Neural progenitor cell (in vitro differentiated cells): ENCODE measurements around the gene SLC5A10. TPM values are rescaled to one million over a fixed set of nuclear protein-coding genes. Genes with fewer than 3 reads are reported as not detected.

Experiments used
- DNase-seq: peaks from one replicate; pipeline ENCODE4 v3.0.0-alpha.2; 2016; ENCODE audit warnings: low spot score
- H2AFZ ChIP-seq: fragments of 200-600 bp; sonication (generic); replicated peaks from 2 replicates; pipeline ENCODE4 v1.6.1; 2016; ENCODE audit warnings: antibody characterized with exemption
- H3F3A ChIP-seq: fragments of 200-600 bp; sonication (generic); 2 replicates; pipeline ENCODE4 v1.6.1; 2016; ENCODE audit warnings: antibody characterized with exemption, low read depth
- H3K27ac ChIP-seq: fragments of 200-600 bp; sonication (generic); 2 replicates; pipeline ENCODE4 v1.5.1; 2016; ENCODE audit warnings: mild to moderate bottlenecking
- H3K27me3 ChIP-seq: fragments of 200-600 bp; sonication (generic); 2 replicates; pipeline ENCODE4 v1.6.1; 2016; ENCODE audit warnings: mild to moderate bottlenecking, moderate library complexity
- H3K36me3 ChIP-seq: fragments of 200-600 bp; sonication (generic); 2 replicates; pipeline ENCODE4 v1.5.1; 2016
- H3K4me1 ChIP-seq: fragments of 200-600 bp; sonication (generic); 2 replicates; pipeline ENCODE4 v1.6.1; 2016; ENCODE audit warnings: mixed run types
- H3K4me2 ChIP-seq: fragments of 200-600 bp; sonication (generic); 2 replicates; pipeline ENCODE4 v1.6.1; 2016
- H3K4me3 ChIP-seq: fragments of 200-600 bp; sonication (generic); 2 replicates; pipeline ENCODE4 v1.5.1; 2016
- H3K79me2 ChIP-seq: fragments of 200-600 bp; sonication (generic); 2 replicates; pipeline ENCODE4 v1.6.1; 2016; ENCODE audit warnings: low read depth
- H3K9ac ChIP-seq: fragments of 200-600 bp; sonication (generic); 2 replicates; pipeline ENCODE4 v1.6.1; 2016
- H3K9me3 ChIP-seq: fragments of 200-600 bp; sonication (generic); 2 replicates; pipeline ENCODE4 v1.5.1; 2016; ENCODE audit warnings: low read depth
- H4K20me1 ChIP-seq: fragments of 200-600 bp; sonication (generic); 2 replicates; pipeline ENCODE4 v1.6.1; 2016; ENCODE audit warnings: low read depth
- H3K27ac Mint-ChIP-seq: 3 replicates; pipeline ENCODE4 v1.8.0; 2021; ENCODE audit warnings: mixed read lengths
- H3K27me3 Mint-ChIP-seq: 2 replicates; pipeline ENCODE4 v1.8.0; 2022; ENCODE audit warnings: low read depth, mild to moderate bottlenecking, inconsistent platforms, moderate library complexity, mixed read lengths; ENCODE audit not compliant: insufficient read depth
- H3K36me3 Mint-ChIP-seq: 3 replicates; pipeline ENCODE4 v1.8.0; 2021; ENCODE audit warnings: mixed read lengths
- H3K4me1 Mint-ChIP-seq: 3 replicates; pipeline ENCODE4 v1.8.0; 2021; ENCODE audit warnings: mixed read lengths
- H3K4me3 Mint-ChIP-seq: 3 replicates; pipeline ENCODE4 v1.8.0; 2021; ENCODE audit warnings: mild to moderate bottlenecking, moderate library complexity, mixed read lengths
- H3K9me3 Mint-ChIP-seq: 3 replicates; pipeline ENCODE4 v1.8.0; 2020; ENCODE audit warnings: mixed read lengths
- EZH2 ChIP-seq: fragments of 200-600 bp; sonication (generic); IDR thresholded peaks from 2 replicates; pipeline ENCODE4 v1.6.1; 2017; ENCODE audit warnings: antibody characterized with exemption, mild to moderate bottlenecking, moderate library complexity
- EZH2phosphoT487 ChIP-seq: fragments of 200-600 bp; sonication (generic); IDR thresholded peaks from 2 replicates; pipeline ENCODE4 v1.6.1; 2017; ENCODE audit warnings: antibody characterized with exemption
- total RNA-seq: library from RNA; depleted of rRNA; stranded (reverse); fragments of >200 nt; gene quantifications from 2 replicates; pipeline ENCODE4 v1.2.3, GENCODE V29; 2015; ENCODE audit warnings: low replicate concordance
- TF ChIP-seq, protein P1 (sequence below): fragments of 200-600 bp; sonication (generic); IDR thresholded peaks from 2 replicates; pipeline ENCODE4 v1.5.1; 2017; ENCODE audit warnings: antibody characterized with exemption, mild to moderate bottlenecking

Gene SLC5A10
- total RNA-seq, 1 donor from 2014 or later: not detected

DNA sequence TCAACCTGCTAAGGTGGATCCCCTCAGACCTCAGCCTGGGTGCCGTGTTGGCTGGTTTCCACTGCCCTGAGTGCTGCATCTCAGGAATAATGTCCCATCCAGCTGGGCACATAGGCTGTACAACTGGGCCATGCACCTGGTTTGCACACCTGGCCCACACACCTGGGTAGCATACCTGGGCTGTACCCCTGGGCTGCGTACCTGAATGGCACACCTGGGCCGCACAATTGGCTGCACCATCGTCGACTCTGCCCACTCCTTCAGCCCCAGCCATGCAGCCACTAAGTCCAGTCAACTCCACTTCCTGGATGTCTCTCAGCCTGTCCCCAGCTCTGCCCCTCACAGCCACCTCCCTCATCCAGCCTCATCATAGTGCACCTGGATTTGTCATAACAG is 7.9 kb downstream of the SLC5A10 start:
- no peaks in the 10 kb centered on the region for H4K20me1 ChIP-seq
- no peak overlapping the region for H3K27ac ChIP-seq
- H3K9me3 ChIP-seq: no peaks in the 10 kb centered on the region
- Mint-ChIP-seq H3K4me1 (peaks cover 20% of the 10 kb centered on the region), H3K27me3 (peaks cover 5% of the 10 kb centered on the region), H3K9me3 (no peaks in the 10 kb centered on the region), H3K36me3 (no peaks in the 10 kb centered on the region), H3K4me3 (peak overlapping the region; percentile 31), H3K27ac (peak overlapping the region; percentile 69)
- H3K36me3 ChIP-seq: no peaks in the 10 kb centered on the region
- no peak overlapping the region for H3K9ac ChIP-seq
- H2AFZ ChIP-seq: no peak overlapping the region
- H3K4me2 ChIP-seq: no peak overlapping the region
- H3K79me2 ChIP-seq: no peaks in the 10 kb centered on the region
- H3K4me3 ChIP-seq: no peak overlapping the region
- peaks cover 3% of the 10 kb centered on the region for H3K4me1 ChIP-seq
- TF ChIP-seq, protein P1, sequence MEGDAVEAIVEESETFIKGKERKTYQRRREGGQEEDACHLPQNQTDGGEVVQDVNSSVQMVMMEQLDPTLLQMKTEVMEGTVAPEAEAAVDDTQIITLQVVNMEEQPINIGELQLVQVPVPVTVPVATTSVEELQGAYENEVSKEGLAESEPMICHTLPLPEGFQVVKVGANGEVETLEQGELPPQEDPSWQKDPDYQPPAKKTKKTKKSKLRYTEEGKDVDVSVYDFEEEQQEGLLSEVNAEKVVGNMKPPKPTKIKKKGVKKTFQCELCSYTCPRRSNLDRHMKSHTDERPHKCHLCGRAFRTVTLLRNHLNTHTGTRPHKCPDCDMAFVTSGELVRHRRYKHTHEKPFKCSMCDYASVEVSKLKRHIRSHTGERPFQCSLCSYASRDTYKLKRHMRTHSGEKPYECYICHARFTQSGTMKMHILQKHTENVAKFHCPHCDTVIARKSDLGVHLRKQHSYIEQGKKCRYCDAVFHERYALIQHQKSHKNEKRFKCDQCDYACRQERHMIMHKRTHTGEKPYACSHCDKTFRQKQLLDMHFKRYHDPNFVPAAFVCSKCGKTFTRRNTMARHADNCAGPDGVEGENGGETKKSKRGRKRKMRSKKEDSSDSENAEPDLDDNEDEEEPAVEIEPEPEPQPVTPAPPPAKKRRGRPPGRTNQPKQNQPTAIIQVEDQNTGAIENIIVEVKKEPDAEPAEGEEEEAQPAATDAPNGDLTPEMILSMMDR: no peak
- TF ChIP-seq EZH2 (no peak), EZH2phosphoT487 (no peak)
- DNase-seq: no peak
- no peaks in the 10 kb centered on the region for H3K27me3 ChIP-seq
- no peaks in the 10 kb centered on the region for H3F3A ChIP-seq

DNA sequence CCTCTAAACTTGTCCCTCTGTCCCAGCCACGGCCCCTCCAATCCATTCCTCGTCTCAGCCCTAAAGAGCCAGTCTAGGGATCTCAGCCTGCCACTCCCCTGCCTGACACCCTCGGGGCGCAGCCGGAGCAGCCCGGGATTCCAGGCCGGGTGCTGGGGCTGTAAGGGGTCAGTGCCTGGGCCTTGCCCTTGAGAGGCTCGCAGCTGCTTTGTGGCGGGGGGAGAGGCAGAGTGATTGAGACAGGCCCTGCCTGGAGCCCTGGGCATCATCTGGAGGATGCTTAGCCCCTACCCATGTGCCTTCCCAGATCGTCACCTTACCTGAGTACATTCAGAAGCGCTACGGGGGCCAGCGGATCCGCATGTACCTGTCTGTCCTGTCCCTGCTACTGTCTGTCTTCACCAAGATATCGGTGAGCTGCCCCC is 8.3 kb downstream of the SLC5A10 start:
- no peaks in the 10 kb centered on the region for H3K36me3 ChIP-seq
- TF ChIP-seq EZH2phosphoT487 (no peak), EZH2 (no peak)
- TF ChIP-seq, protein P1: no peak
- H3K79me2 ChIP-seq: no peaks in the 10 kb centered on the region
- H3K4me1 ChIP-seq: peaks cover 3% of the 10 kb centered on the region
- Mint-ChIP-seq H3K27ac (no peak overlapping the region), H3K4me3 (peak overlapping the region; percentile 31), H3K36me3 (no peaks in the 10 kb centered on the region), H3K9me3 (no peaks in the 10 kb centered on the region), H3K27me3 (peaks cover 5% of the 10 kb centered on the region), H3K4me1 (peaks cover 20% of the 10 kb centered on the region)
- H4K20me1 ChIP-seq: no peaks in the 10 kb centered on the region
- no peak overlapping the region for H3K9ac ChIP-seq
- no peaks in the 10 kb centered on the region for H3K9me3 ChIP-seq
- no peaks in the 10 kb centered on the region for H3F3A ChIP-seq
- H3K4me3 ChIP-seq: no peak overlapping the region
- no peak overlapping the region for H2AFZ ChIP-seq
- no peak overlapping the region for H3K27ac ChIP-seq
- no peak for DNase-seq
- no peaks in the 10 kb centered on the region for H3K27me3 ChIP-seq
- H3K4me2 ChIP-seq: no peak overlapping the region

DNA sequence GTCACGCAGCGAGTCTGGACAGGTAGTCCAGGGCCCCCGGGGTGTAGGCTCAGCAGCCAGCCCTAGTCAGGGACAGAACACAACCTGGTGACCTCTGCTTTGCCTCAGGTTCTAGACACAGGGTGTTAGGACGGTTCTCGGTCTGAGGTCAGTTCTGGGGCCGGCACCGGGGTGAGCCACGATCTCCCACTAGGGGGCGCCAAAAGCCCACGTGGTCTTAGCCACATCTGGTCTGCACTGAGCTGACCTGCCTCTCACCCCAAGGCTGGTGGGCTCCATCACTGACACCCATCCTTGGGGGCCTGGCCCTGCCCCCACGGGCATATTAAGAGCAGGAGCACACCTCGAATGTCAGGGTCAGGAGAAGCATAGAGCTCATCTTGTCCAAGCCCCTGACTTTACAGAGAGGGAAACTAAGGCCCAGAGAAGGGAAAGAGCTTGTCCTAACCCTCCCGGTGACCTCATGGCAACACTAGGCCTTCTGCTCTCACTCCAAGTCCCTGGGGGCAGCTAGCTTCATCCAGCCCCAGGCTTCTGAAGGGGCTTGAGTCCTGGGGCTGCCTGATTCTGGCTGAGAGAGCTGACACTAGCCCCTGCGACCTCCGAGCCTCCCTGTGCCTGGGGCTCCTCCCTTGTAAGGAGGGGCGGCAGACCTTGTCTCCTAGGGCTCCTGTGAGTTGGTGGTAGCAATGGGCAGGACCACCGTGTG is 9.0 kb downstream of the SLC5A10 start:
- Histone ChIP-seq H3F3A (no peaks in the 10 kb centered on the region), H3K36me3 (no peaks in the 10 kb centered on the region), H3K9ac (no peak overlapping the region), H2AFZ (peak overlapping the region; percentile 1), H3K27ac (no peak overlapping the region), H3K9me3 (no peaks in the 10 kb centered on the region), H3K4me2 (no peak overlapping the region), H4K20me1 (no peaks in the 10 kb centered on the region), H3K79me2 (no peaks in the 10 kb centered on the region), H3K4me1 (peaks cover 3% of the 10 kb centered on the region), H3K27me3 (no peaks in the 10 kb centered on the region), H3K4me3 (no peak overlapping the region)
- TF ChIP-seq, protein P1: peak; percentile 87
- TF ChIP-seq EZH2: no peak
- Mint-ChIP-seq H3K4me3 (no peak overlapping the region), H3K9me3 (no peaks in the 10 kb centered on the region), H3K36me3 (no peaks in the 10 kb centered on the region), H3K27me3 (peaks cover 8% of the 10 kb centered on the region), H3K4me1 (peaks cover 23% of the 10 kb centered on the region), H3K27ac (peak overlapping the region; percentile 60)
- DNase-seq: peak; percentile 89
